ENCODE measurements around the gene PRKCH. TPM values are rescaled to one million over a fixed set of nuclear protein-coding genes. Genes with fewer than 3 reads are reported as not detected.
A peak's percentile ranks its signal among the peaks of the same experiment; 100 is the strongest.

PRKCH gene
- total RNA-seq, 4 donors from 2014 or later, result 49.5 to 147 (median 59.2) TPM

DNA sequence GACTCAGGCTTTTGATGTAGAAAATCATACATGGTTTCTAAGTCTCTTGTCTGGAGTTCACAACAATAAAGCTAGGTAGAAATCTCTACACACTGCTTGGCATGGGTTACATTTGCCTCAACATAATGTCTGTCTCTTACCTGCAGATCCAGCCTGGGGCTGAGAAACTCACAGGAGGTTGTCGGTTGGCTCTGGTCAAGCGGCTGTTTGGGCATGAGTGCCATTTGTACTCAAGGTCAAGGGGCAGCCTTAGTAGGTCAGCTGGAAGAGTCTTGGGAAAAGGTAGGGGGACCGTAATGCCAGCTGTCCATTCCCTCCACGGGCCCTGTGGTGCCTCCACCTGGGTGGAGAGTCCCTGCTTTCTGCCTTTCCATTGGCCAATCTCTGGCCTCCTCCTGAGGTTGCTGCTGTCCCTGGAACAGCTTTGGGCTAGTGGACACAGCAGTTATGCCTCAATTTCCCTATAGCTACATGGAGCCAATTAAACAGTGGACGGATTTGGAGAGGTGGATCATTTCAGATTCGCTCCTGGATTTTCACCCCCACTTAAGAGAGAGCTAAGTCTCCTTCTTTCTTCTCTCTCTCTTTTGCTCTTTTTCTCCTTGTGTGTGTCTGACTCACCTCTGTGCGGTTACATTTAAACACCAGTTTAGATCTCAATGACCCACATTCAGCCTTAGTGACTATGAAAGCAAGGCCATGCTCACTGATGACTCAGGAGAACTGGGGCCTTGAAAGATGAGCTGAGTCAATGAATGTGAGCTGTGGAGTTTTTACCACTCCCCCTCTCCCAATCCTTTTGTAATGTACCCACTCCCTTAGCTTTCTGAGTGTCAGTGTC, 241.2 kb downstream of the PRKCH start:
- DNase-seq (ENCODE audit: low spot score in 2 of 2), result no peak
- TF ChIP-seq EP300 (IDR thresholded peaks at IDR 0.05), result no peak
- TF ChIP-seq POLR2AphosphoS5 (IDR thresholded peaks at IDR 0.05), result no peak
- no peak for TF ChIP-seq CTCF (IDR thresholded peaks at IDR 0.05)
- TF ChIP-seq POLR2A (IDR thresholded peaks at IDR 0.05), result no peak
- 92% methylated on average over 7 of the region's 7 CpGs for WGBS
- H3K27ac ChIP-seq, result peak overlapping the region; percentile 67
- no peaks in the 10 kb centered on the region for H3K27me3 ChIP-seq
- H3K4me3 ChIP-seq, result no peak overlapping the region
- no peaks in the 10 kb centered on the region for H3K9me3 ChIP-seq
- H3K36me3 ChIP-seq, result no peaks in the 10 kb centered on the region
- H3K4me1 ChIP-seq, result peaks cover 50% of the 10 kb centered on the region

DNA sequence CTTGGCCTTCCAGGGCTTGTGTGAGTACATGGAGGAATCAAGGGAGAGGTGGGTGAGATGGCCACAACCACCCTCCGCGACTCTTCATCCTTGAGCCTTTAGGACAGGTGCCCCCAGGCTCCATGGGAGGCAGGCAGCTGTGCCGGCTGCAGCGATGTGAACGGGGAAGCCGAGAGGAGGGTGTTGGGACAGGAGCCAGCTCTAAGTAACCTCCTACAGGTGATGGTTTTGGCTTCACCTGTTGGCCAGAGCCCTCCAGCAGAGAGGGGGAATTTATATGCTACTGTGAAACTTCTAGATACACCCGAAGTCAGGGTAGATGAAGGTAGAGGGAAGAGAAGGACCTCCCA, 241.8 kb downstream of the PRKCH start:
- no peaks in the 10 kb centered on the region for H3K36me3 ChIP-seq
- H3K27ac ChIP-seq, result peak overlapping the region; percentile 66
- peaks cover 56% of the 10 kb centered on the region for H3K4me1 ChIP-seq
- TF ChIP-seq EP300 (IDR thresholded peaks at IDR 0.05) (no peak), POLR2AphosphoS5 (IDR thresholded peaks at IDR 0.05) (no peak), CTCF (IDR thresholded peaks at IDR 0.05) (no peak), POLR2A (IDR thresholded peaks at IDR 0.05) (no peak)
- no peaks in the 10 kb centered on the region for H3K9me3 ChIP-seq
- no peak overlapping the region for H3K4me3 ChIP-seq
- H3K27me3 ChIP-seq, result no peaks in the 10 kb centered on the region
- DNase-seq (ENCODE audit: low spot score in 2 of 2), result no peak
- WGBS, result 86% methylated on average over 7 of the region's 7 CpGs

GRCh38 chr14:61563880-61564617, 242.7 kb downstream of the PRKCH start:
- TF ChIP-seq CTCF (IDR thresholded peaks at IDR 0.05) (no peak), POLR2A (IDR thresholded peaks at IDR 0.05) (no peak), EP300 (IDR thresholded peaks at IDR 0.05) (no peak), POLR2AphosphoS5 (IDR thresholded peaks at IDR 0.05) (no peak)
- Histone ChIP-seq H3K9me3 (no peaks in the 10 kb centered on the region), H3K27me3 (no peaks in the 10 kb centered on the region), H3K4me3 (no peak overlapping the region), H3K4me1 (peaks cover 65% of the 10 kb centered on the region), H3K27ac (peak overlapping the region; percentile 66), H3K36me3 (no peaks in the 10 kb centered on the region)
- 68% methylated on average over 6 of the region's 6 CpGs for WGBS
- DNase-seq (ENCODE audit: low spot score in 2 of 2), result no peak

DNA sequence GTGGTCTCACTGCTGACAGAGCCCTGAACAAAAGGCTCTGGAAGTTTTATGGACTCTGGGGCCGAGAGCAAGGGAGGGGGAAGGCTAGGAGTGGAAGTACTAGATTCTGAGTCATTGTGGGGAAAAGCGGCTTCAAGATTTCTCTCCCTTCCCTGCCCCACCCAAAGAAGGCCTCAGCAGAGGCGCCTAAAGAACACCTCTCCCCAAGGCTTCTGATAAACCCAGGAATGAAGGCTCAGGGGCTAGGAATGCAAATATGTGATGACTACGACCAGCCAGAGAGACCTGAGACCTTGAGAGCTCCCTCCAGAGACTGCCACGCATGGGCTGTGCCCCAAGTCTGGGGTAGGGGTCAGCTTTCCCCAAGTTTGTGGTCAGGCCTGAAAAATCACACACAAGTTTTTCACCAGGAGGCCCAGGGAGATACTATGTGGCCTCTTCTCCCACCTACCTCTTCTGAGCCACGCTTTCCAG, 243.3 kb downstream of the PRKCH start:
- 52% methylated on average over 6 of the region's 6 CpGs for WGBS
- TF ChIP-seq CTCF (IDR thresholded peaks at IDR 0.05) (no peak), POLR2AphosphoS5 (IDR thresholded peaks at IDR 0.05) (no peak), POLR2A (IDR thresholded peaks at IDR 0.05) (no peak), EP300 (IDR thresholded peaks at IDR 0.05) (no peak)
- H3K27ac ChIP-seq, result peak overlapping the region; percentile 66
- H3K4me3 ChIP-seq, result no peak overlapping the region
- H3K4me1 ChIP-seq, result peaks cover 71% of the 10 kb centered on the region
- no peaks in the 10 kb centered on the region for H3K27me3 ChIP-seq
- no peak for DNase-seq (ENCODE audit: low spot score in 2 of 2)
- no peaks in the 10 kb centered on the region for H3K9me3 ChIP-seq
- no peaks in the 10 kb centered on the region for H3K36me3 ChIP-seq

DNA sequence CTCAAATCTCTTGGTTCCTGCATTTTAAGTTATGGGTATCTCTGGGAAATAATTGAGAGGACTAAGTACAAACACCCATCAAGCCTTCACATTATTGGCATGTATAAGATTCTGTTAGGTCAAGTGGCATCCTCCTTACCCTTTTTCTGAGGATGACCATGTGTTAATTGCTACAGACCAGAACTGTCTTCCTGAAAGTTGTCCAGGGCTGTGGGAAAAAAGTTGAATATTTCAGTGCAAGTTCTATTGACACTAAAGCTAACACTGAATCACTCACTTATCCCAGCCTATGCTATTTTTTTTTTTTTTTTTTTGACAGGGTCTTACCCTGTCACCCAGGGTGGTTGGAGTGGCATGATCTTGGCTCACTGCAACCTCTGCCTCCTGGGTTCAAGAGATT, 243.8 kb downstream of the PRKCH start:
- H3K27ac ChIP-seq, result peak overlapping the region; percentile 66
- TF ChIP-seq CTCF (IDR thresholded peaks at IDR 0.05) (no peak), EP300 (IDR thresholded peaks at IDR 0.05) (no peak), POLR2AphosphoS5 (IDR thresholded peaks at IDR 0.05) (no peak), POLR2A (IDR thresholded peaks at IDR 0.05) (no peak)
- no peak for DNase-seq (ENCODE audit: low spot score in 2 of 2)

More for the DNA sequence above, 243.8 kb downstream of the PRKCH start:
- Histone ChIP-seq H3K4me1 (peaks cover 74% of the 10 kb centered on the region), H3K4me3 (no peak overlapping the region), H3K9me3 (no peaks in the 10 kb centered on the region), H3K27me3 (no peaks in the 10 kb centered on the region), H3K36me3 (no peaks in the 10 kb centered on the region)
